ENCODE results near the gene ZIC5. TPM values are rescaled to one million over a fixed set of nuclear protein-coding genes. Genes with fewer than 3 reads are reported as not detected.
A peak's percentile ranks its signal among the peaks of the same experiment; 100 is the strongest.

ZIC5 gene
- total RNA-seq, 2 experiments from 2014 or later = not detected

- no peaks in the 10 kb centered on the region for H3K9me3 Mint-ChIP-seq
- no peak for ATAC-seq (ENCODE audit: low read depth)
- H3K36me3 Mint-ChIP-seq = no peaks in the 10 kb centered on the region
- H3K4me3 Mint-ChIP-seq = peak overlapping the region; percentile 22
- POLR2A ChIA-PET = no interaction called here
- H3K27me3 Mint-ChIP-seq = peaks cover 66% of the 10 kb centered on the region
- peak overlapping the region; percentile 64 for H3K27ac Mint-ChIP-seq
- DNase-seq = peak; percentile 41
- peaks cover 21% of the 10 kb centered on the region for H3K4me1 Mint-ChIP-seq
These were observed 11.3 kb upstream of the ZIC5 start for GRCh38 chr13:99982731-99983498.

- H3K4me3 Mint-ChIP-seq = no peak overlapping the region
- POLR2A ChIA-PET = no interaction called here
These were observed 10.6 kb upstream of the ZIC5 start for GRCh38 chr13:99982036-99982730.

GRCh38 chr13:99981735-99982035 lies 10.1 kb upstream of the ZIC5 start, which contains the start of gene ZIC2:
ZIC2 (plus strand) TSS chr13:99981784; CDS start chr13:99982065, 281 bp downstream.
- Mint-ChIP-seq H3K27me3 (peaks cover 66% of the 10 kb centered on the region), H3K9me3 (no peaks in the 10 kb centered on the region), H3K4me1 (peaks cover 21% of the 10 kb centered on the region), H3K36me3 (no peaks in the 10 kb centered on the region), H3K27ac (no peak within 1 kb of the TSS), H3K4me3 (peak within 1 kb of the TSS; percentile 52)
- POLR2A ChIA-PET = no interaction called here
- peak; percentile 49 for DNase-seq
- ATAC-seq (ENCODE audit: low read depth) = peak; percentile 1

More at GRCh38 chr13:99982036-99982730, 10.6 kb upstream of the ZIC5 start:
- Mint-ChIP-seq H3K9me3 (no peaks in the 10 kb centered on the region), H3K27me3 (peaks cover 66% of the 10 kb centered on the region), H3K27ac (no peak overlapping the region), H3K36me3 (no peaks in the 10 kb centered on the region), H3K4me1 (peaks cover 21% of the 10 kb centered on the region)
- ATAC-seq (ENCODE audit: low read depth) (peak; percentile 15), DNase-seq (peak; percentile 48)

- Mint-ChIP-seq H3K4me3 (peak overlapping the region; percentile 52), H3K36me3 (no peaks in the 10 kb centered on the region), H3K9me3 (peaks cover 2% of the 10 kb centered on the region), H3K27ac (no peak overlapping the region), H3K27me3 (peaks cover 66% of the 10 kb centered on the region), H3K4me1 (peaks cover 19% of the 10 kb centered on the region)
- POLR2A ChIA-PET = no interaction called here
- peak; percentile 57 for DNase-seq
- peak; percentile 26 for ATAC-seq (ENCODE audit: low read depth)
These were observed 9.5 kb upstream of the ZIC5 start for GRCh38 chr13:99980824-99981734.

- DNase-seq (peak; percentile 71), ATAC-seq (ENCODE audit: low read depth) (peak; percentile 60)
- Mint-ChIP-seq H3K4me3 (no peak overlapping the region), H3K4me1 (peaks cover 16% of the 10 kb centered on the region), H3K27ac (no peak overlapping the region), H3K9me3 (peaks cover 4% of the 10 kb centered on the region), H3K27me3 (peaks cover 66% of the 10 kb centered on the region), H3K36me3 (no peaks in the 10 kb centered on the region)
- POLR2A ChIA-PET = no interaction called here
These were observed 8.7 kb upstream of the ZIC5 start for GRCh38 chr13:99980201-99980823.

- Mint-ChIP-seq H3K9me3 (peaks cover 4% of the 10 kb centered on the region), H3K4me3 (no peak overlapping the region), H3K27ac (no peak overlapping the region)
These were observed 8.1 kb upstream of the ZIC5 start for GRCh38 chr13:99979453-99980200.

GRCh38 chr13:99978799-99979452 lies 7.4 kb upstream of the ZIC5 start:
- H3K4me1 Mint-ChIP-seq = peaks cover 12% of the 10 kb centered on the region
- peaks cover 70% of the 10 kb centered on the region for H3K27me3 Mint-ChIP-seq
- DNase-seq (peak; percentile 36), ATAC-seq (ENCODE audit: low read depth) (no peak)
- peaks cover 6% of the 10 kb centered on the region for H3K9me3 Mint-ChIP-seq
- POLR2A ChIA-PET = no interaction called here
- H3K4me3 Mint-ChIP-seq = peak overlapping the region; percentile 37
- no peaks in the 10 kb centered on the region for H3K36me3 Mint-ChIP-seq
- peak overlapping the region; percentile 16 for H3K27ac Mint-ChIP-seq

More at GRCh38 chr13:99979453-99980200, 8.1 kb upstream of the ZIC5 start:
- peaks cover 16% of the 10 kb centered on the region for H3K4me1 Mint-ChIP-seq
- ATAC-seq (ENCODE audit: low read depth) (no peak), DNase-seq (peak; percentile 40)
- POLR2A ChIA-PET = no interaction called here
- H3K36me3 Mint-ChIP-seq = no peaks in the 10 kb centered on the region
- H3K27me3 Mint-ChIP-seq = peaks cover 70% of the 10 kb centered on the region

GRCh38 chr13:99977912-99978798 lies 6.6 kb upstream of the ZIC5 start:
- POLR2A ChIA-PET = no interaction called here
- Mint-ChIP-seq H3K9me3 (peaks cover 6% of the 10 kb centered on the region), H3K27me3 (peaks cover 70% of the 10 kb centered on the region), H3K36me3 (no peaks in the 10 kb centered on the region), H3K4me1 (peaks cover 8% of the 10 kb centered on the region), H3K4me3 (peak overlapping the region; percentile 37), H3K27ac (no peak overlapping the region)
- ATAC-seq (ENCODE audit: low read depth) (no peak), DNase-seq (no peak)

- Mint-ChIP-seq H3K9me3 (peaks cover 6% of the 10 kb centered on the region), H3K27ac (no peak overlapping the region), H3K36me3 (no peaks in the 10 kb centered on the region), H3K4me1 (peaks cover 7% of the 10 kb centered on the region), H3K4me3 (no peak overlapping the region), H3K27me3 (peaks cover 71% of the 10 kb centered on the region)
- DNase-seq (no peak), ATAC-seq (ENCODE audit: low read depth) (no peak)
- POLR2A ChIA-PET = no interaction called here
These were observed 5.9 kb upstream of the ZIC5 start for GRCh38 chr13:99977334-99977911.

GRCh38 chr13:99976575-99976974 lies 5.0 kb upstream of the ZIC5 start:
- POLR2A ChIA-PET = no interaction called here
- Mint-ChIP-seq H3K36me3 (no peaks in the 10 kb centered on the region), H3K27ac (no peak overlapping the region), H3K27me3 (peaks cover 79% of the 10 kb centered on the region), H3K4me1 (peaks cover 12% of the 10 kb centered on the region), H3K4me3 (no peak overlapping the region), H3K9me3 (peaks cover 10% of the 10 kb centered on the region)
- DNase-seq (no peak), ATAC-seq (ENCODE audit: low read depth) (no peak)

GRCh38 chr13:99975626-99976025 lies 4.1 kb upstream of the ZIC5 start:
- Mint-ChIP-seq H3K4me3 (no peak overlapping the region), H3K36me3 (no peaks in the 10 kb centered on the region), H3K9me3 (peaks cover 10% of the 10 kb centered on the region), H3K27ac (no peak overlapping the region), H3K27me3 (peaks cover 81% of the 10 kb centered on the region), H3K4me1 (peaks cover 13% of the 10 kb centered on the region)
- ATAC-seq (ENCODE audit: low read depth) (no peak), DNase-seq (no peak)
- POLR2A ChIA-PET = no interaction called here
